Measurements from ENCODE around the gene SSBP2. TPM values are rescaled to one million over a fixed set of nuclear protein-coding genes. Genes with fewer than 3 reads are reported as not detected.

The SSBP2 gene
- total RNA-seq, 2 donors from 2014 or later, result 18.1 to 31.4 TPM

DNA sequence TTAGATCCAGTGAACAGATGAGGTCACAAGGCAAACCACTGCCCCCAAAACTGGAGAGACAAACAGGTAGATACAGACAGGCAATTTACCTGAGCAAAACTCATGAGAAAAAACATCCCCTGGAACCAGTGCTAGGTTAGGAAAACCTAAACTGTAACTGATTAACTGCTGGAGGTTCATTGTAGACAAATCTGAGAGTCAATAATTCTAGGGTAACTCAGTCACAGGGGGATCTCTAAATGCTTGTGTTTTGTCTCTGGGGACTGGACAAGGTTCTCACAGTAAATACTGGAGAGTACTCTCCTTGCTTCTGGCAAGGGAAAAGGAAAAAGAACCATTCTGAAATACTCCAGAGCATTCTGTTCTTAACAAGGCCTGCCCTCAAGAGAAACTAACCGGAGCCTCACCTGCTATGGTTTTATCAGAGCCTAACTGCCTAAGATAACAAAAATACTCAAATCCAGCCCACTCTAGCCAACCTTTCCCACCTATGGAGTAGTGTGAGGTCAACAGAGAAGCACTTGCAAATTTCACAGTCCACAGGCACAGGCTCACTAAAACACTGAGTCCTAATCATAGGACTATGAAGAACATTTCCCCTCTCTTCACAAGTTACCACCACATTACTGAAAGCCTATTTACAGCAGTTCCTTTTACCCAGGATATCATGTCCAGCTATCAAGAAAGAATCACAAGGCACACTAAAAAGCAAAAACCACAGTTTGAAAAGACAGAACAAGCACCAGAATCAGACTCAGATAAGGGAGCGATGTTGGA lies 217.1 kb downstream of the SSBP2 start:
- TF ChIP-seq, protein P1, sequence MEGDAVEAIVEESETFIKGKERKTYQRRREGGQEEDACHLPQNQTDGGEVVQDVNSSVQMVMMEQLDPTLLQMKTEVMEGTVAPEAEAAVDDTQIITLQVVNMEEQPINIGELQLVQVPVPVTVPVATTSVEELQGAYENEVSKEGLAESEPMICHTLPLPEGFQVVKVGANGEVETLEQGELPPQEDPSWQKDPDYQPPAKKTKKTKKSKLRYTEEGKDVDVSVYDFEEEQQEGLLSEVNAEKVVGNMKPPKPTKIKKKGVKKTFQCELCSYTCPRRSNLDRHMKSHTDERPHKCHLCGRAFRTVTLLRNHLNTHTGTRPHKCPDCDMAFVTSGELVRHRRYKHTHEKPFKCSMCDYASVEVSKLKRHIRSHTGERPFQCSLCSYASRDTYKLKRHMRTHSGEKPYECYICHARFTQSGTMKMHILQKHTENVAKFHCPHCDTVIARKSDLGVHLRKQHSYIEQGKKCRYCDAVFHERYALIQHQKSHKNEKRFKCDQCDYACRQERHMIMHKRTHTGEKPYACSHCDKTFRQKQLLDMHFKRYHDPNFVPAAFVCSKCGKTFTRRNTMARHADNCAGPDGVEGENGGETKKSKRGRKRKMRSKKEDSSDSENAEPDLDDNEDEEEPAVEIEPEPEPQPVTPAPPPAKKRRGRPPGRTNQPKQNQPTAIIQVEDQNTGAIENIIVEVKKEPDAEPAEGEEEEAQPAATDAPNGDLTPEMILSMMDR (IDR thresholded peaks at IDR 0.05), result no peak
- no peak for TF ChIP-seq POLR2A (IDR thresholded peaks at IDR 0.05)
- no peak for DNase-seq
- no peak overlapping the region for H3K4me3 ChIP-seq
- intact Hi-C loops (cut with DNase I), result no loop called here
- H3K27ac ChIP-seq, result peak overlapping the region; percentile 13 to 53 (median 34)
- H3K36me3 ChIP-seq (replicated peaks in 1 of 2; ENCODE audit: insufficient read depth in 1 of 2, low read depth in 2 of 2), result no peaks in the 10 kb centered on the region
- no peaks in the 10 kb centered on the region for H3K9me3 ChIP-seq
- H3K27me3 ChIP-seq, result no peaks in the 10 kb centered on the region
- peaks cover 16% of the 10 kb centered on the region for H3K4me1 ChIP-seq
- ATAC-seq, result peak; percentile 24
- WGBS, 2 donors, result 26 to 32% methylated on average over 2 of the region's 2 CpGs

DNA sequence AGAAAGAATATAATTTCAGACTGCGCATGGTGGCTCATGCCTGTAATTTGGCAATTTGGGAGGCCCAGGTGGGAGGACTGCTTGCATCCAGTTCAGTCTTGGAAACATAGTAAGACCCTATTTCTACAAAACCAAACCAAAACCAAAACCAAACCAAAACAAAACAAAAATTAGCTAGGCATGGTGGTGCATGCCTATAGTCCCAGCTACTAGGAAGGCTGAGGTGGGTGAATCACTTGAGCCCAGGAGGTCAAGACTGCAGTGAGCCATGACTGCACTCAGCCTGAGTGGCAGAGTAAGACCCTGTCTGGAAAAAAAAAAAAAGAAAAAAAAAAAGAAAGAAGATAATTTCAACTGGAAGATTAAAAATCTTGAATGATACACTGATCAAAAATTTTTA lies 220.0 kb downstream of the SSBP2 start:
- Histone ChIP-seq H3K4me1 (peaks cover 16% of the 10 kb centered on the region), H3K4me3 (no peak overlapping the region), H3K27ac (no peak overlapping the region), H3K36me3 (replicated peaks in 1 of 2; ENCODE audit: insufficient read depth in 1 of 2, low read depth in 2 of 2) (no peaks in the 10 kb centered on the region), H3K27me3 (no peaks in the 10 kb centered on the region), H3K9me3 (no peaks in the 10 kb centered on the region)
- WGBS, 2 donors, result 97 to 100% methylated on average over 1 of the region's 1 CpG
- no peak for DNase-seq
- intact Hi-C loops (cut with DNase I), result no loop called here
- no peak for ATAC-seq
- TF ChIP-seq POLR2A (IDR thresholded peaks at IDR 0.05), result no peak
- TF ChIP-seq, protein P1 (IDR thresholded peaks at IDR 0.05), result no peak

DNA sequence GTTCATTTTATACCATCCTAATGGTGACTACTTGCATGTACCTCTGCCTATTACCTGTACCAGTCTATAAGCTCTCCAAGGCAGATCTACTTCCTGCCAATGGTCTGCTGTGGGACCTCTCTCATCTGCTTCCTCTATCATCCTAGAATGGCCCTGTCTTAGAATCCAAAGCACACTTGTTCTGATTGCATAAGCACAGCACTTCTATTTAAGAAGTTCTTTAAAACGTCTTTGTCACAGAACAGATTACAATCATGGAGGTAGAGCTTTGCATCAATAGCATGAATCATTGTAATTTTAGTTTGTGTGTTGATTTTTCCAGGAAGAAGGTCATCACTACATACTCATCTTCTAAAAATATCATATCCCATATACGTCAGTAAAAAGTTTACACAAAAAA lies 225.2 kb downstream of the SSBP2 start:
- TF ChIP-seq, protein P1 (IDR thresholded peaks at IDR 0.05), result no peak
- TF ChIP-seq POLR2A (IDR thresholded peaks at IDR 0.05), result no peak

DNA sequence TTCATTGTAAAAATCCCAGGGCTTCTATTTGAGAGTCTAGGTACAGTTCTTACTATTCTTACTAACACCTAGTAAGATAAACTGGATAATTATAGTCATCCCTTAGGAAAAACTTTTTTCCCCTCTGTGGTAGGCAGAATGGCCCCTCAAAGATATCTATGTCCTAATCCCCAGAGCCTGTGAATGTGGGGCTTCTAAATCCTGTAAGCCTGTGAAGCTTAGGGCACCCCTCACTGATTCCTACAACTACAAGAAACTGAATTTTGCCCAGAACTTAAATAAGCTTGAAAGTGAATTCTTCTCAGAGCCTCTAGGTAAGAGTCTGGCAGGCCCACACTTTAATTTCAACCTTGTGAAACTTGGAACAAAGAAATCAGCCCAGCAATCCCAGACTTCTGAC lies 226.9 kb downstream of the SSBP2 start:
- Histone ChIP-seq H3K27ac (no peak overlapping the region), H3K36me3 (replicated peaks in 1 of 2; ENCODE audit: insufficient read depth in 1 of 2, low read depth in 2 of 2) (no peaks in the 10 kb centered on the region), H3K4me3 (no peak overlapping the region), H3K4me1 (no peaks in the 10 kb centered on the region), H3K27me3 (no peaks in the 10 kb centered on the region), H3K9me3 (no peaks in the 10 kb centered on the region)
- ATAC-seq, result no peak
- no peak for TF ChIP-seq POLR2A (IDR thresholded peaks at IDR 0.05)
- TF ChIP-seq, protein P1 (IDR thresholded peaks at IDR 0.05), result no peak
- intact Hi-C loops (cut with DNase I), result no loop called here
- no peak for DNase-seq

More for the DNA sequence above, 225.2 kb downstream of the SSBP2 start:
- Histone ChIP-seq H3K9me3 (no peaks in the 10 kb centered on the region), H3K36me3 (replicated peaks in 1 of 2; ENCODE audit: insufficient read depth in 1 of 2, low read depth in 2 of 2) (no peaks in the 10 kb centered on the region), H3K27ac (no peak overlapping the region), H3K27me3 (no peaks in the 10 kb centered on the region), H3K4me3 (no peak overlapping the region), H3K4me1 (no peaks in the 10 kb centered on the region)
- intact Hi-C loops (cut with DNase I), result no loop called here
- 61 to 80% methylated on average over 2 of the region's 2 CpGs for WGBS, 2 donors
- DNase-seq (no peak), ATAC-seq (no peak)

DNA sequence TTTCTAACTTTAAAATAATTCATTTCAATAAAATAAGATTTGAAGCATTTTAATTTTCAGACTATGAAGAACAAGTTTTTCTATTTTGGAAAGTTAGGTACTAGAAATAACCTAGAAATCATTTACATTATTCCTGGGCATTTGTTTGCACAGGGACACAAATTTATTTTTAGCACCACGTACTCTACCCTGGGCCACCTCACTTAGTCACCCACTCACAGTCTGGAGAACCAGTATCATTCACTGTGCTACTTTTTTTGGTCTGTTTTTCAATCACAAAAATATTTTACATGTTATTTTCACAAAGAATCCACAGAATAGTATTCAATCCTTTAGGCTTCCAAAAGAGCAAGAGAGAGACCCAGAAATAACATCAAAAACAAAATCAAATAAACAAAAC lies 228.3 kb downstream of the SSBP2 start:
- intact Hi-C loops (cut with DNase I), result no loop called here
- no peaks in the 10 kb centered on the region for H3K27me3 ChIP-seq
- no peaks in the 10 kb centered on the region for H3K36me3 ChIP-seq (replicated peaks in 1 of 2; ENCODE audit: insufficient read depth in 1 of 2, low read depth in 2 of 2)
- H3K9me3 ChIP-seq, result no peaks in the 10 kb centered on the region
- H3K4me3 ChIP-seq, result no peak overlapping the region
- WGBS, 2 donors, result 53 to 68% methylated on average over 1 of the region's 1 CpG
- TF ChIP-seq POLR2A (IDR thresholded peaks at IDR 0.05), result no peak
- TF ChIP-seq, protein P1 (IDR thresholded peaks at IDR 0.05), result no peak
- no peak for ATAC-seq
- no peak for DNase-seq
- H3K4me1 ChIP-seq, result no peaks in the 10 kb centered on the region
- H3K27ac ChIP-seq, result no peak overlapping the region
